Measurements from ENCODE around the gene MDM4. TPM values are rescaled to one million over a fixed set of nuclear protein-coding genes. Genes with fewer than 3 reads are reported as not detected.

Gene MDM4
- total RNA-seq, 1 experiment from 2014 or later: 56.5 TPM

GRCh38 chr1:204602871-204603542 is 86.8 kb downstream of the MDM4 start:
- Histone ChIP-seq H3K9me3 (no peaks in the 10 kb centered on the region), H3K4me3 (ENCODE audit: low read depth, low read length) (no peak overlapping the region), H3K4me1 (no peaks in the 10 kb centered on the region), H3K36me3 (ENCODE audit: control insufficient read depth, insufficient read depth, low read length) (no peaks in the 10 kb centered on the region), H3K27me3 (replicated peaks; ENCODE audit: control insufficient read depth, insufficient read depth, low read length) (no peaks in the 10 kb centered on the region)
- Mint-ChIP-seq H3K4me1 (ENCODE audit: low read depth, unreplicated experiment) (no peaks in the 10 kb centered on the region), H3K27me3 (ENCODE audit: insufficient read depth, unreplicated experiment) (peaks cover 2% of the 10 kb centered on the region), H3K36me3 (ENCODE audit: insufficient read depth, unreplicated experiment) (peaks cover 5% of the 10 kb centered on the region), H3K9me3 (ENCODE audit: unreplicated experiment) (no peaks in the 10 kb centered on the region), H3K27ac (ENCODE audit: unreplicated experiment) (no peak overlapping the region), H3K4me3 (ENCODE audit: unreplicated experiment) (no peak overlapping the region)
- TF ChIP-seq, protein P1, sequence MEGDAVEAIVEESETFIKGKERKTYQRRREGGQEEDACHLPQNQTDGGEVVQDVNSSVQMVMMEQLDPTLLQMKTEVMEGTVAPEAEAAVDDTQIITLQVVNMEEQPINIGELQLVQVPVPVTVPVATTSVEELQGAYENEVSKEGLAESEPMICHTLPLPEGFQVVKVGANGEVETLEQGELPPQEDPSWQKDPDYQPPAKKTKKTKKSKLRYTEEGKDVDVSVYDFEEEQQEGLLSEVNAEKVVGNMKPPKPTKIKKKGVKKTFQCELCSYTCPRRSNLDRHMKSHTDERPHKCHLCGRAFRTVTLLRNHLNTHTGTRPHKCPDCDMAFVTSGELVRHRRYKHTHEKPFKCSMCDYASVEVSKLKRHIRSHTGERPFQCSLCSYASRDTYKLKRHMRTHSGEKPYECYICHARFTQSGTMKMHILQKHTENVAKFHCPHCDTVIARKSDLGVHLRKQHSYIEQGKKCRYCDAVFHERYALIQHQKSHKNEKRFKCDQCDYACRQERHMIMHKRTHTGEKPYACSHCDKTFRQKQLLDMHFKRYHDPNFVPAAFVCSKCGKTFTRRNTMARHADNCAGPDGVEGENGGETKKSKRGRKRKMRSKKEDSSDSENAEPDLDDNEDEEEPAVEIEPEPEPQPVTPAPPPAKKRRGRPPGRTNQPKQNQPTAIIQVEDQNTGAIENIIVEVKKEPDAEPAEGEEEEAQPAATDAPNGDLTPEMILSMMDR (IDR thresholded peaks at IDR 0.05; ENCODE audit: insufficient read depth in 1 of 2, low read depth in 1 of 2, low read length in 1 of 2, severe bottlenecking in 1 of 2, unreplicated experiment in 1 of 2): no peak
- intact Hi-C loops (cut with micrococcal nuclease; ENCODE audit: unreplicated experiment): no loop called here
- CTCF ChIA-PET: no interaction called here
- BruUV-seq (replicated peaks): no TSS peak
- no peak for DNase-seq
- POLR2A ChIA-PET: no interaction called here

GRCh38 chr1:204605791-204606190 is 89.6 kb downstream of the MDM4 start:
- BruUV-seq (replicated peaks): no TSS peak

More at GRCh38 chr1:204605791-204606190, 89.6 kb downstream of the MDM4 start:
- no peak overlapping the region for H3K27ac Mint-ChIP-seq (ENCODE audit: unreplicated experiment)
- DNase-seq: no peak
- no peak overlapping the region for H3K4me3 ChIP-seq (ENCODE audit: low read depth, low read length)
- no peaks in the 10 kb centered on the region for H3K36me3 ChIP-seq (ENCODE audit: control insufficient read depth, insufficient read depth, low read length)
- H3K9me3 ChIP-seq: no peaks in the 10 kb centered on the region
- no peaks in the 10 kb centered on the region for H3K9me3 Mint-ChIP-seq (ENCODE audit: unreplicated experiment)
- POLR2A ChIA-PET: no interaction called here
- TF ChIP-seq, protein P1 (IDR thresholded peaks at IDR 0.05; ENCODE audit: insufficient read depth in 1 of 2, low read depth in 1 of 2, low read length in 1 of 2, severe bottlenecking in 1 of 2, unreplicated experiment in 1 of 2): no peak
- CTCF ChIA-PET: interaction anchor here (0.7 kb wide), 1 partner anchor 879 kb away, joined by 3 read pairs; no protein-coding TSS in a partner anchor
- no peak overlapping the region for H3K4me3 Mint-ChIP-seq (ENCODE audit: unreplicated experiment)
- peaks cover 9% of the 10 kb centered on the region for H3K27me3 Mint-ChIP-seq (ENCODE audit: insufficient read depth, unreplicated experiment)
- H3K4me1 ChIP-seq: no peaks in the 10 kb centered on the region
- no peaks in the 10 kb centered on the region for H3K36me3 Mint-ChIP-seq (ENCODE audit: insufficient read depth, unreplicated experiment)
- no peaks in the 10 kb centered on the region for H3K27me3 ChIP-seq (replicated peaks; ENCODE audit: control insufficient read depth, insufficient read depth, low read length)
- intact Hi-C loops (cut with micrococcal nuclease; ENCODE audit: unreplicated experiment): no loop called here
- H3K4me1 Mint-ChIP-seq (ENCODE audit: low read depth, unreplicated experiment): no peaks in the 10 kb centered on the region

Other genes starting within 250 kb of the MDM4 start
- 18.8 and 21.8 TPM in 2 replicates for gene PLEKHA6, start 156.5 kb upstream of the MDM4 start, total RNA-seq (2022)
- gene PPP1R15B, start 104.6 kb upstream of the MDM4 start, total RNA-seq (2022): 46.3 and 48.4 TPM in 2 replicates
- gene PIK3C2B, start 21.6 kb upstream of the MDM4 start, total RNA-seq (2022): 24.7 and 28.5 TPM in 2 replicates
- gene LRRN2, start 169.3 kb downstream of the MDM4 start, total RNA-seq (2022): not detected in 2 replicates